Neural cell (in vitro differentiated cells): ENCODE measurements around the gene PPP1R8. TPM values are rescaled to one million over a fixed set of nuclear protein-coding genes. Genes with fewer than 3 reads are reported as not detected.

Source experiments
- H2AFZ ChIP-seq: fragments of 200-600, 300-800 bp; sonication (generic), shearing (Covaris generic); 2 replicates; pipeline ENCODE4 v1.6.0; 2014; ENCODE audit warnings: low read depth, mild to moderate bottlenecking, antibody characterized with exemption, low read length, moderate library complexity
- H3F3A ChIP-seq: fragments of 200-600 bp; shearing (Covaris generic); 2 replicates; pipeline ENCODE4 v1.6.1; 2016; ENCODE audit warnings: mild to moderate bottlenecking, moderate library complexity, mixed read lengths, antibody characterized with exemption, low read length; ENCODE audit not compliant: insufficient read depth, poor library complexity, severe bottlenecking
- H3K27ac ChIP-seq: fragments of 200-600, 300-800 bp; sonication (generic), shearing (Covaris generic); 2 replicates; pipeline ENCODE4 v1.5.1; 2014; ENCODE audit warnings: mild to moderate bottlenecking, low read length, moderate library complexity
- H3K27me3 ChIP-seq: fragments of 300-800, 200-600 bp; sonication (generic), shearing (Covaris generic); 2 replicates; pipeline ENCODE4 v1.6.0; 2014; ENCODE audit warnings: mild to moderate bottlenecking, low read depth, low read length, moderate library complexity; ENCODE audit not compliant: insufficient read depth
- H3K36me3 ChIP-seq: fragments of 300-800, 200-600 bp; sonication (generic), shearing (Covaris generic); 2 replicates; pipeline ENCODE4 v1.5.1; 2014; ENCODE audit warnings: mild to moderate bottlenecking, antibody characterized with exemption, low read length, moderate library complexity; ENCODE audit not compliant: insufficient read depth
- H3K4me2 ChIP-seq: fragments of 300-800, 200-600 bp; sonication (generic), shearing (Covaris generic); 2 replicates; pipeline ENCODE4 v1.6.0; 2014; ENCODE audit warnings: mild to moderate bottlenecking, low read length
- H3K4me3 ChIP-seq: fragments of 300-800, 200-600 bp; sonication (generic), shearing (Covaris generic); 2 replicates; pipeline ENCODE4 v1.5.1; 2014; ENCODE audit warnings: mild to moderate bottlenecking, low read length, moderate library complexity
- H3K79me2 ChIP-seq: fragments of 200-600 bp; shearing (Covaris generic); replicated peaks from 2 replicates; pipeline ENCODE4 v1.6.0; 2014; ENCODE audit warnings: mild to moderate bottlenecking, low read length, moderate library complexity; ENCODE audit not compliant: insufficient read depth
- H3K9ac ChIP-seq: fragments of 300-800, 200-600 bp; sonication (generic), shearing (Covaris generic); 2 replicates; pipeline ENCODE4 v1.6.1; 2016; ENCODE audit warnings: mild to moderate bottlenecking, low read length, mixed read lengths
- H3K9me2 ChIP-seq: fragments of 200-600 bp; shearing (Covaris generic); 2 replicates; pipeline ENCODE4 v1.6.1; 2016; ENCODE audit warnings: mild to moderate bottlenecking, low read length, mixed read lengths; ENCODE audit not compliant: insufficient read depth
- H3K9me3 ChIP-seq: fragments of 200-600, 300-800 bp; sonication (generic), shearing (Covaris generic); 2 replicates; pipeline ENCODE4 v1.6.1; 2016; ENCODE audit warnings: mild to moderate bottlenecking, mixed run types, low read length, moderate library complexity, mixed read lengths
- H4K20me1 ChIP-seq: fragments of 200-600 bp; shearing (Covaris generic); 2 replicates; pipeline ENCODE4 v1.6.1; 2016; ENCODE audit warnings: mild to moderate bottlenecking, mixed run types; ENCODE audit not compliant: insufficient read depth
- CTCF ChIP-seq: fragments of 450-650 bp; IDR thresholded peaks from 2 replicates; pipeline ENCODE4 v1.5.1; 2014; ENCODE audit warnings: antibody characterized with exemption, mild to moderate bottlenecking, moderate library complexity; ENCODE audit not compliant: poor library complexity, severe bottlenecking
- EP300 ChIP-seq: fragments of 450-650 bp; conservative IDR thresholded peaks from 2 replicates; pipeline ENCODE4 v1.6.1; 2014; ENCODE audit warnings: antibody characterized with exemption, mild to moderate bottlenecking, moderate library complexity; ENCODE audit not compliant: poor library complexity, severe bottlenecking
- EZH2 ChIP-seq: fragments of 200-600, 300-800 bp; shearing (Covaris generic), sonication (generic); IDR thresholded peaks from 2 replicates; pipeline ENCODE4 v1.6.1; 2014; ENCODE audit warnings: antibody characterized with exemption, low read length, borderline replicate concordance, mild to moderate bottlenecking; ENCODE audit not compliant: insufficient read depth, poor library complexity, severe bottlenecking
- MXI1 ChIP-seq: fragments of 450-650 bp; conservative IDR thresholded peaks from 2 replicates; pipeline ENCODE4 v1.6.1; 2014; ENCODE audit warnings: antibody characterized with exemption, mild to moderate bottlenecking; ENCODE audit not compliant: poor library complexity, severe bottlenecking
- POLR2AphosphoS5 ChIP-seq: IDR thresholded peaks from 2 replicates; pipeline ENCODE4 v1.6.1; 2012
- RAD21 ChIP-seq: fragments of 450-650 bp; conservative IDR thresholded peaks from 2 replicates; pipeline ENCODE4 v1.6.1; 2014; ENCODE audit warnings: antibody characterized with exemption, mild to moderate bottlenecking, moderate library complexity
- REST ChIP-seq: IDR thresholded peaks from 2 replicates; pipeline ENCODE4 v1.6.1; 2012; ENCODE audit warnings: borderline replicate concordance
- SMC3 ChIP-seq: fragments of 450-650 bp; conservative IDR thresholded peaks from 2 replicates; pipeline ENCODE4 v1.6.1; 2014; ENCODE audit warnings: antibody characterized with exemption, mild to moderate bottlenecking, moderate library complexity; ENCODE audit not compliant: poor library complexity
- TAF1 ChIP-seq: IDR thresholded peaks from 2 replicates; pipeline ENCODE4 v1.6.1; 2012; ENCODE audit warnings: low read depth
- polyA plus RNA-seq: library from polyadenylated mRNA; depleted of rRNA; stranded (reverse); fragments of >200 nt; gene quantifications from 2 replicates; pipeline ENCODE4 v1.2.3, GENCODE V29; 2014

The PPP1R8 gene
- polyA plus RNA-seq, 1 donor from 2014 or later: 90.1 TPM

GRCh38 chr1:27835501-27835900 lies 4.9 kb downstream of the PPP1R8 start:
- no peak overlapping the region for H3K4me3 ChIP-seq
- TF ChIP-seq EP300: no peak
- no peak for TF ChIP-seq RAD21
- no peak for TF ChIP-seq REST
- TF ChIP-seq POLR2AphosphoS5: no peak
- no peak for TF ChIP-seq MXI1
- TF ChIP-seq CTCF: no peak
- no peak for TF ChIP-seq SMC3
- no peak for TF ChIP-seq EZH2
- no peak overlapping the region for H3K27ac ChIP-seq
- no peaks in the 10 kb centered on the region for H4K20me1 ChIP-seq
- no peaks in the 10 kb centered on the region for H3K9me3 ChIP-seq
- H3K36me3 ChIP-seq: no peaks in the 10 kb centered on the region
- no peak overlapping the region for H3K9ac ChIP-seq
- H2AFZ ChIP-seq: no peak overlapping the region
- H3K79me2 ChIP-seq: peaks cover 47% of the 10 kb centered on the region
- no peaks in the 10 kb centered on the region for H3K9me2 ChIP-seq
- no peak overlapping the region for H3K4me2 ChIP-seq
- H3K27me3 ChIP-seq: no peaks in the 10 kb centered on the region
- no peaks in the 10 kb centered on the region for H3F3A ChIP-seq

GRCh38 chr1:27849951-27850350 lies 19.4 kb downstream of the PPP1R8 start:
- Histone ChIP-seq H3K27ac (no peak overlapping the region), H4K20me1 (no peaks in the 10 kb centered on the region), H3K4me3 (no peak overlapping the region), H3K9me2 (no peaks in the 10 kb centered on the region), H3K4me2 (no peak overlapping the region), H3K9me3 (no peaks in the 10 kb centered on the region), H3K9ac (no peak overlapping the region), H3K36me3 (no peaks in the 10 kb centered on the region), H3K27me3 (no peaks in the 10 kb centered on the region), H3F3A (no peaks in the 10 kb centered on the region), H3K79me2 (no peaks in the 10 kb centered on the region), H2AFZ (no peak overlapping the region)
- TF ChIP-seq EP300 (no peak), RAD21 (no peak), MXI1 (no peak), EZH2 (no peak)

- H3K9me3 ChIP-seq: no peaks in the 10 kb centered on the region
- H3K9me2 ChIP-seq: no peaks in the 10 kb centered on the region
- no peaks in the 10 kb centered on the region for H3F3A ChIP-seq
- no peaks in the 10 kb centered on the region for H4K20me1 ChIP-seq
- no peaks in the 10 kb centered on the region for H3K79me2 ChIP-seq
- no peak overlapping the region for H3K4me2 ChIP-seq
- TF ChIP-seq EZH2 (no peak), TAF1 (no peak), RAD21 (no peak), EP300 (no peak), SMC3 (no peak), MXI1 (no peak), REST (no peak), POLR2AphosphoS5 (no peak), CTCF (no peak)
- no peak overlapping the region for H2AFZ ChIP-seq
- H3K27ac ChIP-seq: no peak overlapping the region
- no peak overlapping the region for H3K9ac ChIP-seq
- no peak overlapping the region for H3K4me3 ChIP-seq
- H3K27me3 ChIP-seq: no peaks in the 10 kb centered on the region
- no peaks in the 10 kb centered on the region for H3K36me3 ChIP-seq
Observed at GRCh38 chr1:27855085-27855484, 24.5 kb downstream of the PPP1R8 start.
